ENCODE data around the gene SMIM35.

Gene SMIM35

GRCh38 chr11:118021146-118021545, 65.6 kb downstream of the SMIM35 start:
- Histone ChIP-seq H2AFZ (ENCODE audit: low read length, unreplicated experiment) (no peak overlapping the region), H3K4me1 (ENCODE audit: control insufficient read depth, insufficient read depth, low read length, unreplicated experiment) (no peaks in the 10 kb centered on the region), H3K79me2 (ENCODE audit: control insufficient read depth, insufficient read depth, low read length, unreplicated experiment) (no peaks in the 10 kb centered on the region), H3K36me3 (ENCODE audit: insufficient read depth, low read length) (no peaks in the 10 kb centered on the region), H3K27me3 (ENCODE audit: insufficient read depth, low read length) (peaks cover 11% of the 10 kb centered on the region), H3K4me3 (ENCODE audit: low read depth, low read length) (no peak overlapping the region), H3K27ac (ENCODE audit: low read depth, low read length) (no peak overlapping the region)

- Histone ChIP-seq H3K79me2 (ENCODE audit: control insufficient read depth, insufficient read depth, low read length, unreplicated experiment) (no peaks in the 10 kb centered on the region), H3K27ac (ENCODE audit: low read depth, low read length) (no peak overlapping the region), H2AFZ (ENCODE audit: low read length, unreplicated experiment) (no peak overlapping the region), H3K27me3 (ENCODE audit: insufficient read depth, low read length) (peaks cover 16% of the 10 kb centered on the region), H3K4me3 (ENCODE audit: low read depth, low read length) (no peak overlapping the region), H3K36me3 (ENCODE audit: insufficient read depth, low read length) (no peaks in the 10 kb centered on the region), H3K4me1 (ENCODE audit: control insufficient read depth, insufficient read depth, low read length, unreplicated experiment) (no peaks in the 10 kb centered on the region)
Measured at GRCh38 chr11:118018401-118018800, 68.4 kb downstream of the SMIM35 start.

- no peaks in the 10 kb centered on the region for H3K79me2 ChIP-seq (ENCODE audit: control insufficient read depth, insufficient read depth, low read length, unreplicated experiment)
- H2AFZ ChIP-seq (ENCODE audit: low read length, unreplicated experiment), result no peak overlapping the region
- H3K4me1 ChIP-seq (ENCODE audit: control insufficient read depth, insufficient read depth, low read length, unreplicated experiment), result no peaks in the 10 kb centered on the region
- H3K27me3 ChIP-seq (ENCODE audit: insufficient read depth, low read length), result peaks cover 16% of the 10 kb centered on the region
- no peak overlapping the region for H3K27ac ChIP-seq (ENCODE audit: low read depth, low read length)
- no peaks in the 10 kb centered on the region for H3K36me3 ChIP-seq (ENCODE audit: insufficient read depth, low read length)
- H3K4me3 ChIP-seq (ENCODE audit: low read depth, low read length), result no peak overlapping the region
Measured at GRCh38 chr11:118017631-118018315, 69.0 kb downstream of the SMIM35 start.

GRCh38 chr11:118017111-118017510, 69.7 kb downstream of the SMIM35 start:
- H3K27ac ChIP-seq (ENCODE audit: low read depth, low read length), result no peak overlapping the region
- H3K4me1 ChIP-seq (ENCODE audit: control insufficient read depth, insufficient read depth, low read length, unreplicated experiment), result no peaks in the 10 kb centered on the region
- H2AFZ ChIP-seq (ENCODE audit: low read length, unreplicated experiment), result no peak overlapping the region
- no peaks in the 10 kb centered on the region for H3K36me3 ChIP-seq (ENCODE audit: insufficient read depth, low read length)
- no peaks in the 10 kb centered on the region for H3K79me2 ChIP-seq (ENCODE audit: control insufficient read depth, insufficient read depth, low read length, unreplicated experiment)
- no peak overlapping the region for H3K4me3 ChIP-seq (ENCODE audit: low read depth, low read length)
- H3K27me3 ChIP-seq (ENCODE audit: insufficient read depth, low read length), result peaks cover 19% of the 10 kb centered on the region

- H3K27ac ChIP-seq (ENCODE audit: low read depth, low read length), result no peak overlapping the region
- H3K36me3 ChIP-seq (ENCODE audit: insufficient read depth, low read length), result no peaks in the 10 kb centered on the region
- H3K79me2 ChIP-seq (ENCODE audit: control insufficient read depth, insufficient read depth, low read length, unreplicated experiment), result no peaks in the 10 kb centered on the region
- H2AFZ ChIP-seq (ENCODE audit: low read length, unreplicated experiment), result no peak overlapping the region
- no peaks in the 10 kb centered on the region for H3K4me1 ChIP-seq (ENCODE audit: control insufficient read depth, insufficient read depth, low read length, unreplicated experiment)
- H3K4me3 ChIP-seq (ENCODE audit: low read depth, low read length), result no peak overlapping the region
- H3K27me3 ChIP-seq (ENCODE audit: insufficient read depth, low read length), result peaks cover 19% of the 10 kb centered on the region
Measured at GRCh38 chr11:118016104-118016503, 70.7 kb downstream of the SMIM35 start.

GRCh38 chr11:118015385-118015841, 71.3 kb downstream of the SMIM35 start:
- no peak overlapping the region for H2AFZ ChIP-seq (ENCODE audit: low read length, unreplicated experiment)
- H3K4me1 ChIP-seq (ENCODE audit: control insufficient read depth, insufficient read depth, low read length, unreplicated experiment), result no peaks in the 10 kb centered on the region
- no peak overlapping the region for H3K27ac ChIP-seq (ENCODE audit: low read depth, low read length)
- H3K27me3 ChIP-seq (ENCODE audit: insufficient read depth, low read length), result peaks cover 16% of the 10 kb centered on the region
- no peak overlapping the region for H3K4me3 ChIP-seq (ENCODE audit: low read depth, low read length)
- H3K36me3 ChIP-seq (ENCODE audit: insufficient read depth, low read length), result no peaks in the 10 kb centered on the region
- H3K79me2 ChIP-seq (ENCODE audit: control insufficient read depth, insufficient read depth, low read length, unreplicated experiment), result no peaks in the 10 kb centered on the region

GRCh38 chr11:118014022-118014421, 72.7 kb downstream of the SMIM35 start:
- H3K36me3 ChIP-seq (ENCODE audit: insufficient read depth, low read length), result no peaks in the 10 kb centered on the region
- H3K27ac ChIP-seq (ENCODE audit: low read depth, low read length), result no peak overlapping the region
- H3K27me3 ChIP-seq (ENCODE audit: insufficient read depth, low read length), result peaks cover 16% of the 10 kb centered on the region
- no peaks in the 10 kb centered on the region for H3K4me1 ChIP-seq (ENCODE audit: control insufficient read depth, insufficient read depth, low read length, unreplicated experiment)
- H3K4me3 ChIP-seq (ENCODE audit: low read depth, low read length), result no peak overlapping the region
- H3K79me2 ChIP-seq (ENCODE audit: control insufficient read depth, insufficient read depth, low read length, unreplicated experiment), result no peaks in the 10 kb centered on the region
- H2AFZ ChIP-seq (ENCODE audit: low read length, unreplicated experiment), result no peak overlapping the region

GRCh38 chr11:118012083-118012669, 74.6 kb downstream of the SMIM35 start:
- H3K4me1 ChIP-seq (ENCODE audit: control insufficient read depth, insufficient read depth, low read length, unreplicated experiment), result no peaks in the 10 kb centered on the region
- no peaks in the 10 kb centered on the region for H3K36me3 ChIP-seq (ENCODE audit: insufficient read depth, low read length)
- no peak overlapping the region for H2AFZ ChIP-seq (ENCODE audit: low read length, unreplicated experiment)

GRCh38 chr11:118010738-118011461, 75.9 kb downstream of the SMIM35 start:
- Histone ChIP-seq H3K4me1 (ENCODE audit: control insufficient read depth, insufficient read depth, low read length, unreplicated experiment) (no peaks in the 10 kb centered on the region), H3K79me2 (ENCODE audit: control insufficient read depth, insufficient read depth, low read length, unreplicated experiment) (no peaks in the 10 kb centered on the region), H3K27me3 (ENCODE audit: insufficient read depth, low read length) (peaks cover 16% of the 10 kb centered on the region; the same call in 1 of the 2 replicates), H3K36me3 (ENCODE audit: insufficient read depth, low read length) (no peaks in the 10 kb centered on the region), H3K4me3 (ENCODE audit: low read depth, low read length) (no peak overlapping the region), H3K27ac (ENCODE audit: low read depth, low read length) (no peak overlapping the region), H2AFZ (ENCODE audit: low read length, unreplicated experiment) (no peak overlapping the region)

More at GRCh38 chr11:118012083-118012669, 74.6 kb downstream of the SMIM35 start:
- Histone ChIP-seq H3K27ac (ENCODE audit: low read depth, low read length) (no peak overlapping the region), H3K27me3 (ENCODE audit: insufficient read depth, low read length) (peaks cover 16% of the 10 kb centered on the region), H3K4me3 (ENCODE audit: low read depth, low read length) (no peak overlapping the region), H3K79me2 (ENCODE audit: control insufficient read depth, insufficient read depth, low read length, unreplicated experiment) (no peaks in the 10 kb centered on the region)

- H3K36me3 ChIP-seq (ENCODE audit: insufficient read depth, low read length), result no peaks in the 10 kb centered on the region
- peaks cover 16% of the 10 kb centered on the region; the same call in 1 of the 2 replicates for H3K27me3 ChIP-seq (ENCODE audit: insufficient read depth, low read length)
- H3K79me2 ChIP-seq (ENCODE audit: control insufficient read depth, insufficient read depth, low read length, unreplicated experiment), result no peaks in the 10 kb centered on the region
- no peak overlapping the region for H3K4me3 ChIP-seq (ENCODE audit: low read depth, low read length)
- no peak overlapping the region for H2AFZ ChIP-seq (ENCODE audit: low read length, unreplicated experiment)
- H3K4me1 ChIP-seq (ENCODE audit: control insufficient read depth, insufficient read depth, low read length, unreplicated experiment), result no peaks in the 10 kb centered on the region
- H3K27ac ChIP-seq (ENCODE audit: low read depth, low read length), result no peak overlapping the region
Measured at GRCh38 chr11:118009864-118010737, 76.7 kb downstream of the SMIM35 start.

Data from ACC112 (cell line).